Spleen (tissue), 7 donors: ENCODE data around the gene GABARAPL2.

ENCODE experiments used
- POLR2A ChIP-seq, 3 donors: fragments of 450-650 bp; IDR thresholded peaks; one replicate each; pipeline ENCODE4 v1.5.1; 2017; ENCODE audit warnings: antibody characterized with exemption in 3 of 3, mild to moderate bottlenecking in 1 of 3
- POLR2AphosphoS5 ChIP-seq, 3 donors: sonication (generic); formaldehyde crosslinking; IDR thresholded peaks; one replicate each; pipeline ENCODE4 v1.5.1; 2017; ENCODE audit warnings: antibody characterized with exemption in 3 of 3
- TF ChIP-seq, protein P1 (sequence below), 11 experiments: fragments of 200-600 bp in 7 of 11; fragments of 450-650 bp in 4 of 11; sonication (generic) in 4 of 11; IDR thresholded peaks in 8 of 11; conservative IDR thresholded peaks in 3 of 11; 1 replicate in 7 of 11; 2 replicates in 4 of 11; pipeline versions ENCODE4 v1.4.0 to v1.8.0; 2016 to 2021; ENCODE audit warnings: antibody characterized with exemption in 11 of 11, inconsistent platforms in 4 of 11, mild to moderate bottlenecking in 1 of 11
- donor health status: DM: no; HTN: no; CAD: no; lungs with moderate emphysema.
- donor health status: DM: no; HTN: no; CAD: no.
- donor health status: DM: no; HTN: no; CAD: no.

DNA sequence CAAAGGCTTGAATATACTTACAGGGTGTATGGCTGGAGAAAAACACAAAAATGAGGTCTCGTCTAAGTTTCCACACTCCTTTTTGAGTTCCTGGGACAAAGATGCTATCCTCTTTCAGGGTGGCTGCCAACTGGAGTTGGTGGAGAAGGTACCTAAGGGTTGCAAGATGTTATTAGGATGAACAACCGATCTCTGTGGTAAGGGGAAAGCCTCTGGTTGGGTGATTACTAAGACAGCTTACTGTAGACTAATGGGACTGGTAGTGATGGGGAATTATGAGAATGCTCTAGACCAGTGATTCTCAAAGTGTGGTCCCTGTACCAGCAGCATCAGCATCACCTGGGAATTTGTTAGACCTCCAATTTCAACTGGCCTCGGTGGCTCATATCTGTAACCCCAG lies 50.9 kb downstream of the GABARAPL2 start:
- TF ChIP-seq, protein P1, sequence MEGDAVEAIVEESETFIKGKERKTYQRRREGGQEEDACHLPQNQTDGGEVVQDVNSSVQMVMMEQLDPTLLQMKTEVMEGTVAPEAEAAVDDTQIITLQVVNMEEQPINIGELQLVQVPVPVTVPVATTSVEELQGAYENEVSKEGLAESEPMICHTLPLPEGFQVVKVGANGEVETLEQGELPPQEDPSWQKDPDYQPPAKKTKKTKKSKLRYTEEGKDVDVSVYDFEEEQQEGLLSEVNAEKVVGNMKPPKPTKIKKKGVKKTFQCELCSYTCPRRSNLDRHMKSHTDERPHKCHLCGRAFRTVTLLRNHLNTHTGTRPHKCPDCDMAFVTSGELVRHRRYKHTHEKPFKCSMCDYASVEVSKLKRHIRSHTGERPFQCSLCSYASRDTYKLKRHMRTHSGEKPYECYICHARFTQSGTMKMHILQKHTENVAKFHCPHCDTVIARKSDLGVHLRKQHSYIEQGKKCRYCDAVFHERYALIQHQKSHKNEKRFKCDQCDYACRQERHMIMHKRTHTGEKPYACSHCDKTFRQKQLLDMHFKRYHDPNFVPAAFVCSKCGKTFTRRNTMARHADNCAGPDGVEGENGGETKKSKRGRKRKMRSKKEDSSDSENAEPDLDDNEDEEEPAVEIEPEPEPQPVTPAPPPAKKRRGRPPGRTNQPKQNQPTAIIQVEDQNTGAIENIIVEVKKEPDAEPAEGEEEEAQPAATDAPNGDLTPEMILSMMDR (IDR thresholded peaks at IDR 0.05 in 8 of 11, conservative IDR thresholded peaks at IDR 0.05 in 3 of 11) = no peak
- TF ChIP-seq POLR2A (IDR thresholded peaks at IDR 0.05) (no peak), POLR2AphosphoS5 (IDR thresholded peaks at IDR 0.05) (no peak)
